Hindlimb muscle (tissue), 1 donor: ENCODE data around the gene MAP3K7CL. TPM values are rescaled to one million over a fixed set of nuclear protein-coding genes. Genes with fewer than 3 reads are reported as not detected.
A peak's percentile ranks its signal among the peaks of the same experiment; 100 is the strongest.

Source experiments
- DNase-seq: peaks from one replicate; pipeline ENCODE4 v3.0.0-alpha.2; 2013
- polyA plus RNA-seq: library from polyadenylated mRNA; unstranded; fragments of 120-200 nt; gene quantifications from one replicate; pipeline ENCODE4 v1.2.1, GENCODE V29; 2013; ENCODE audit not compliant: insufficient read length

Gene MAP3K7CL
- polyA plus RNA-seq, 1 donor, result 74.2 TPM

- DNase-seq, result no peak
Observed at GRCh38 chr21:29168891-29169315, 38.5 kb downstream of the MAP3K7CL start.

- DNase-seq, result no peak
Observed at GRCh38 chr21:29170944-29171343, 40.5 kb downstream of the MAP3K7CL start.

DNA sequence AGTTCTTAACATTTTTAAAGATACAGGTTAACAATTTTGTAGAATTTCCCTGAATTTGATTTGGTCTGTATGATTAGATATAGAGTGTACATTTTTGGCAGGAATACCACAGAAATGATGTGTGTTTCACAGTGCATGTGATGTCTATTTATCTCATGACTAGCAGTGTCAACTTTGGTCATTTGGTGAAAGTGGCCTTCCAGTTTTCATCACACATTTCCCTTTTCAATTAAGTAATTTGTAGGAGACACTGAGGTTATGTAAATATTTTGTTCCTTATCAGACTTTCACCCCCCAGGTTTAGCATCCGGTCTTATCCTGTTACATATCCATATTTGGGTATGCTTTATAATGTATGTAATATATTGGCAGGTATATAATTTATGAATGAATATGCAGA, 41.8 kb downstream of the MAP3K7CL start:
- no peak for DNase-seq

DNA sequence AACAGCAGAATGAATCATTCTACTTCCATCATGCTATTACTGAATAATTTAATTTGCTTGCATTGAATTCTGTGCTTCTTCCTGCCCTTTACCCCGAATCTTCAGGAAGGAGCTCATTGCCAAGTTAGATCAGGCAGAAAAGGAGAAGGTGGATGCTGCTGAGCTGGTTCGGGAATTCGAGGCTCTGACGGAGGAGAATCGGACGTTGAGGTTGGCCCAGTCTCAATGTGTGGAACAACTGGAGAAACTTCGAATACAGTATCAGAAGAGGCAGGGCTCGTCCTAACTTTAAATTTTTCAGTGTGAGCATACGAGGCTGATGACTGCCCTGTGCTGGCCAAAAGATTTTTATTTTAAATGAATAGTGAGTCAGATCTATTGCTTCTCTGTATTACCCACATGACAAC, 44.2 kb downstream of the MAP3K7CL start:
- no peak for DNase-seq

GRCh38 chr21:29175408-29176134, 45.1 kb downstream of the MAP3K7CL start:
- DNase-seq, result no peak

GRCh38 chr21:29176471-29177120, 46.2 kb downstream of the MAP3K7CL start:
- DNase-seq, result no peak

DNA sequence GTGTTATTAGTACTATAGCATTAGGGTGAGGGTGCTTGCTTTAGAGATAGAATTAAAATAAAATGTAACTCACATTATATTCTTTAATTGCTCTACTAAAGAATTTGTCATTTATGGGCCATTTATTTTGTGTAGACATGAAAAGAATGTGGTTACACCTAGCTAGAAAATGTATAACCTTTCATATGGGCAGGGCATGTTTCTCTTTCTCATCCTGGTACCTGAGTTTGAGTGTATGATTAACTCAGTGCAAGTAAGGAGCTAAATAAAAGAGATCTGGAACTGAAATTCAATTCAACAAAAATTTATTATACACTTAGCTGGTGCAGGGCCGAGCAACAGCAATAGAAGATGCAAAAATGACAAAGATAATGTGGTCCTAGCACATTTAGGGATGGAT, 47.4 kb downstream of the MAP3K7CL start:
- no peak for DNase-seq

- no peak for DNase-seq
Observed at GRCh38 chr21:29178926-29179325, 48.5 kb downstream of the MAP3K7CL start.

DNA sequence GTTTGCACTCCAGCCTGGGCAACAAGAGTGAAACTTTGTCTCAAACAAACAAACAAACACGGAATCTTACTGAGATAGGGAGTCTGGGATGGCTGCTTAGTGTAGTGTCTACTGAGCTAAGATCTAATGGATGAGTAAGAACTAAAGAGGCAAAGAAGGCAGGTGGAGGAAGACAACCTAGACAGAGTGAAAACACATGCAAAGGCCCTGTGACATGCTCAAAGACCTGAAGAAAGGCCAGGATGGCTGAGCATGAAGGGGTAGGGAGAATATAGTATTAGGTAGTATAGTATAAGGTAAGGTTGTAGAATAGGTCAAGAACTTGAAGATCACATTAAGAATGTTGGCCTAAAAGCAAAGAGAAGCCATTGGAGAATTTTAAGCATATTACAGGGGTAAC, 49.1 kb downstream of the MAP3K7CL start:
- DNase-seq, result no peak

DNA sequence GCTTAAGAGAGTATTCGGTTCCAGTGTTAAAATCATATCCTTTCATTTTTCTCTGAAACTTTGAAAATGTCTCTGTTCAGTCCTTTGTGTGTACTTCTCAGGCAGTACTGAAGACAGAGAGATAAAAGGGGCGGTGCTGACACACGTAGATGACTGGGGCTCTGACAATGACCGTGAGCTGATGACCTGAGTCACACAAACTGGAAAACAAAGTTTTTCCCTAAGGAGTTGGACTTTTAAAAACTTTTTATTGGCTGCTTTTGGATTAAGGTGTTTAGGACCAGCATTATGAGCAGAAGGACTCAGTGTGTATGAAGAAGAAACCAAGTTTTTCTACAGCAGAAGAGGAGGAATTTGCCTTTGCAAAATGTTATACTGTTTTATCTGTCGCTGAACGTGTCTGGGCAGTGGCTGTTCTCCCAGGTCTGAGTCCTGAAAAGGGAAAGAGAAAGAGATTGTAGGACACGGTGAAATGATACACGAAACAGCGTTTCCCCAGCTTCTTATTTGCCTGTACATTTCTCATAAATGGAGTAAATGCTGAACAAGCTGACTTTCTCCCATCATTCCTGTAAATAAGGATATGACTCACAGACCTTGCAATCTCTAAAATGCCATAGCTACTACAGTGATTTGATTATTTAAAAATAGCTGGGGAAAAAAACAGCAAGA, 51.5 kb downstream of the MAP3K7CL start:
- DNase-seq, result no peak

DNA sequence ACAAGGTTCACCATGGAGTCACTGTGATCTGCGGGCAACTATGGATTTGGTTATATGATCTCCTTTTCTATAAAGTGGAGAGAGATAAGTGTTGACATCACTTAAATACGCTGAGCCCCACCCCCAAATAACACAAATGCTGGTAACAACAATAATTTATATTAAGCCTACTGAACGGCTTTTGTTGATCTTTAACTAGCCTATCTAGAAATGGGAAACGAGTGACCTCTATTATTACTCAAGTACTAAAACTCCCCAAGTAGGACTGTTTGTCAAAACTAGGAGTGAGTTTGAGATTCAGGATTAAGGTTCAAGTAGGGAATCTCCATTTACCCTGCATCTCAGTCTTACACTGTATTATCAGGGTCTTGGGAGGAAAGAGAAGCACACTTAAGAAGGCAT, 52.2 kb downstream of the MAP3K7CL start:
- DNase-seq, result no peak

DNA sequence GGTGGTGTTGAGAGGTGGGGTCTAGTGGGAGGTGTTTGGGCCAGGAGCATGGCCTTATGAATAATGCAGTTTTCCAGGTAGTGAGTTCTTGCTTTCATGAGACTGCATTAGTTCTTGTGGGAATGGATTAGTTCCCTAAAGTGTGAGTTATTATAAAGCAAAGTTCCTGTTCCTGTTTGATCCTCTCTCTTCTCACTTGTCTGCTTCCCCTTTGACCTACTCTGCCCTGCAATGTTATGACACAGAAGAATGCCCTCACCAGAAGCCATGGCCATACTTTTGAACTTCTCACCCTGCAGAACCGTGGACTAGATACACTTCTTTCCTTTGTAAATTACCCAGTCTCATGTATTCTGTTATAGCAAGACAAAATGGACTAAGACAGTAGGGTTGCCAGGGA, 53.6 kb downstream of the MAP3K7CL start:
- no peak for DNase-seq

- no peak for DNase-seq
Observed at GRCh38 chr21:29185172-29185571, 54.7 kb downstream of the MAP3K7CL start.

DNA sequence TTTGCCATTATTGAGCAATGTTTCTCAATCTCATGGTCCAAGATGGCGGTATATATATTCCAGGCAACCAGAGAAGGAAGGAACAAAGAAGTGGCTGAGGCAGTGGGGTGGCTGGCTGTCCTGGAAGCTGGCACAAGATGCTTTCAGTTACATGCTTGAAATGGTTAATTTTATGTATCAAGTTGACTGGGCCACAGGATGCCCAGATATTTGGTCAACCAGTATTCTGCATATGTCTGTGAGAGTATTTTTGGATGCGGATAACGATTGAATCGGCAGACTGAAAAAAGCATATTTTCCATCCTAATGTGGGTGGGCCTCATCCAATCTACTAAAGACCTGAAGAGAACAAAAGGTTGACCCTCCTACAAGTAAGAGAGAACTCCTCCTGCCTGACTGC, 55.2 kb downstream of the MAP3K7CL start:
- DNase-seq, result no peak

- DNase-seq, result no peak
Observed at GRCh38 chr21:29186246-29186645, 55.8 kb downstream of the MAP3K7CL start.

- peak; percentile 48 for DNase-seq
Observed at GRCh38 chr21:29187944-29188343, 57.5 kb downstream of the MAP3K7CL start.

- DNase-seq, result no peak
Observed at GRCh38 chr21:29189353-29189752, 58.9 kb downstream of the MAP3K7CL start.

GRCh38 chr21:29190923-29191331, 60.5 kb downstream of the MAP3K7CL start:
- DNase-seq, result no peak

- DNase-seq, result no peak
Observed at GRCh38 chr21:29193072-29193471, 62.6 kb downstream of the MAP3K7CL start.

DNA sequence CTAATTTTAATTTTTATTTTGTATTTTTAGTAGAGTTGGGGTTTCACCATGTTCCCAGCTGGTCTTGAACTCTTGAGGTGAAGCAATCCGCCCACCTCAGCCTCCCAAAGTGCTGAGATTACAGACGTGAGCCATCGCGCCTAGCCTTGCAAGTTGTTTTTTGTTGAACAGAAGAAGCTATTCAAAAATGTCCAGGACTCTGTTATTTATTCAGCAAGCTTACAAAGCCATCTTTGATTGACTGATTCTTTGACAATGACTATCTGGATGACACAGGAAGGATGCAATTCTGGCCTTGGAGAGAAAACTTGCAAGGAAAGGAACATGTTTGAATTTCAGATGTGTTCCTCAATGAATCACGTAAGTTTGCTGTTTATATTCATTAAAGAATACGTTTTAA, 63.5 kb downstream of the MAP3K7CL start:
- no peak for DNase-seq

DNA sequence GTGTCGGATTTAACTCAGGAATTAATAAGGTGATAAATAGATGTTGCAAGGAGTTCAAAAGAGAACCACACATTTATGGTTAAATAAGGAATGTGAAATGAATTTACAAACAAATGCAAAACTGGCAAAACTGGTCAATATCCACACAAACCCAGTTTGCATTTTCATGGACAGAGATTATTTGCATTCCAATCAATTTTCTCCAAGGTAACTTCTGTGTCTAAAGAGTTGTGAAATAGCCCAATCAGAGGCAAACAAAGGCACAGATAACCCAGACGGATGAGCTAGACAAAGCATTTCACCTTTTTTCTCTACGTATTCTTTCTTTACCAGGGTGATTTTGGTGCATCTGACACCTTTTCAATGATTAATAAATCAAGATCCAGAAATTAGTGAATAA, 63.9 kb downstream of the MAP3K7CL start:
- no peak for DNase-seq

DNA sequence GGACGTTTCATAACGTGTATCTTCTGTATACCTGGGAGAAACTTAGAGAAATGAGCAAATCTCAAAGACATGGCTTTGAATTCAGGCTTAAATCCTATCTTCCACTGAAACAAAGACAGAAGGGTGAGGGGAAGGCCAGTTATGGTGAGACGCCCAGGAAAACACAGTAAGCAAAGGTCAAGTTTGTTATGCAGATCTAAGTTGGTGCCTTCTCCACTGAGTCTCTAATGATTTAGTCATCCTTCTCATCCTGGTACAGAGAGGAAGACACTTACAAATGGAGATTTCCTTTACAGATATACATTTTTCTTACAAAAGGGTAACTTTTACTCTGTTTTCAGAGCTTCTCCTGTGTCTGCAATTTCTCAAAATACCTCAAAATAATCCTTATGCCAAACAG, 64.4 kb downstream of the MAP3K7CL start:
- DNase-seq, result no peak

DNA sequence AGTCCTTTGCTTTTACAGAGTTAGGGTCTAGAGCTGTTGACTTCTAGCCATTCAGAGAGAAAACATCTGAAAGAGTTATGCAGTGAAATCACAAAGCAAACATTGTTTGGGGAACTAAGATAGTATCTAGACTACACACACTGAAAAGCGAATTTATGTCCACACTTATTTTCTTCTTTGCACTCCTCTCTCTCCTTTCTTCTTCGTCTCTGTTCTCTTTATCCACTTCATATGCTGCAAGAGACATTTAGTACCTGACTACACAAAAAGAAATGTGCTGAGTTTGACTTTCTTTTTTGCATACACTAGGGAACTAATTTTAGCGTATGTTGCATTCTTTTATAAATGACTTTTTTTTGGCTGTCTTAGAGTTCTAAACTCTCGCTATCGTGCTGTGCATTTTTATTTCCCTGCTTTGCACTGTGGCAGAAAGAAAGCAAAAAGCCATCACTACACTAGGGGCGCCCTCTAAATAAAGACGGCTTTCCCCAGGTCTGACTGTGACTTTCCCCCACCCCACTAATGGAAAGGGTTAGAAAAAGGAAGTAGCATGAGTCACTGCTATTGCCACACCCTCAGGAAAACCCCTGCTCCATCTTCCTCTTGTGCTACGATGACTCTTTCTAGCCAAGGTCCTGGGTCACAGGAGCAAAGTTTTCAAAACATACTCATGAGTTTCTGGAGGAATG, 65.7 kb downstream of the MAP3K7CL start:
- DNase-seq, result no peak
